ENCODE measurements around the gene FAM221B. TPM values are rescaled to one million over a fixed set of nuclear protein-coding genes. Genes with fewer than 3 reads are reported as not detected.

The FAM221B gene
- total and polyA plus RNA-seq, 9 of the 15 experiments (the other 6 are each of a cell fraction or from before 2014, with no cell fraction given): 0.01 TPM; not detected in 8

DNA sequence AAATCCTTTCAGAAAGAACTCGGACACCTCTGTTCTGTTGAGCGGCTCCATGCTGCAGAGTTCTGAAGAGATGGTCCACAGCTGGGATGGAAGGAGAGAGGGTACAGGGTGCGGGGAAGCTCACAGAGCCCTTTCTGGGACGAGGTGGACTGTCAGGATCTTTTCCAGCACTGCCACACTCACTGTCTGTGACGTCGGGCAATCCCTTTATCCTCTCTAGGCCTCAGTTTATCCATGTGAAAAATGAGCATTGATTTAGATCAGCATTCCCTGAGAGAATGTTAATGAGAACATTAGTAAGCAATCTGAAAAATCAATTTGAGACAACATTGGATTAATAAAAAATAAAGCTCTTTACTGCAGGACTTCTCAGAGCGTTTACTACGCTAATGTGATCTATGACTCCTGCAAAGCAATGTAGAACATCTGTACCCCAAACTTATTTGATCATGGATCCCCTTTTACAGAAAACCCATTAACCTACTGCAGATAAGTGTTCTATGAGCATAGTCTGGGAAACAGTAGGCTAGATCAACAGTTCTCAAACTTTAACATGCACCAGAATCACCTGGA is 41.9 kb upstream of the FAM221B start, which contains the start of gene OR13J1:
Gene OR13J1 (minus strand): TSS at position 51 of the 573 bp plus-strand sequence. CDS start 0 bp downstream, at position 51.
- WGBS (ENCODE audit: insufficient coverage, low coverage, missing lambda C conversion rate): 14% methylated on average over 8 of the region's 8 CpGs
- FAIRE-seq: no peak
- CTCF ChIA-PET (ENCODE audit: low intra/inter-chr PET ratio): no interaction called here

GRCh38 chr9:35869621-35870216 is 41.2 kb upstream of the FAM221B start:
- H4K20me1 ChIP-seq (replicated peaks; ENCODE audit: control insufficient read depth, insufficient read depth, low read length): no peaks in the 10 kb centered on the region
- FAIRE-seq: no peak
- H3K36me3 ChIP-seq (ENCODE audit: control insufficient read depth, insufficient read depth, low read length): no peaks in the 10 kb centered on the region
- H3K9me1 ChIP-seq (ENCODE audit: control insufficient read depth, insufficient read depth, low read length): no peaks in the 10 kb centered on the region
- H3K9ac ChIP-seq (ENCODE audit: insufficient read depth in 1 of 2, low read depth in 2 of 2, low read length in 2 of 2): no peak overlapping the region; a peak in 1 of 4 replicates
- TF ChIP-seq PREB (CRISPR knock-in tag; IDR thresholded peaks at IDR 0.05): no peak
- no peak for TF ChIP-seq DACH1 (IDR thresholded peaks at IDR 0.05; ENCODE audit: partially characterized antibody)
- peak; percentile 56 for TF ChIP-seq NFIC (IDR thresholded peaks at IDR 0.05)
- DNase-seq (ENCODE audit: extremely low read depth in 1 of 4, low spot score in 3 of 4): no peak
- H3K4me2 ChIP-seq (ENCODE audit: insufficient read depth, low read length): no peak overlapping the region
- ChIA-PET CTCF (ENCODE audit: low intra/inter-chr PET ratio) (no interaction called here), POLR2A (no interaction called here)
- H3K27me3 ChIP-seq (ENCODE audit: control insufficient read depth in 2 of 2, insufficient read depth in 2 of 2, low read length in 2 of 2): peaks cover 2 to 25% of the 10 kb centered on the region in 2 experiments; a peak in 3 of 5 replicates
- H3K4me3 ChIP-seq: no peak overlapping the region
- WGBS (ENCODE audit: insufficient coverage, low coverage, missing lambda C conversion rate): 12% methylated on average over 15 of the region's 19 CpGs
- no peak overlapping the region for H3K27ac ChIP-seq (ENCODE audit: extremely low read depth, low read depth, low read length)
- no peak overlapping the region for H2AFZ ChIP-seq (ENCODE audit: low read depth, low read length)
- in situ Hi-C loops (cut with MboI): no loop called here
- intact Hi-C loops (cut with micrococcal nuclease): no loop called here
- H3K79me2 ChIP-seq (ENCODE audit: control insufficient read depth, insufficient read depth, low read length): no peaks in the 10 kb centered on the region
- BruUV-seq (replicated peaks): no TSS peak
- peaks cover 0 to 5% of the 10 kb centered on the region in 2 experiments; a peak in 2 of 5 replicates for H3K4me1 ChIP-seq (replicated peaks in 1 of 2; ENCODE audit: control insufficient read depth in 2 of 2, insufficient read depth in 2 of 2, low read length in 2 of 2)
- no peaks in the 10 kb centered on the region for H3K9me3 ChIP-seq (replicated peaks; ENCODE audit: control insufficient read depth, insufficient read depth, low read depth, low read length)
- no peak for ATAC-seq

More for the DNA sequence above, 41.9 kb upstream of the FAM221B start, which contains the start of gene OR13J1:
- in situ Hi-C loops (cut with MboI) (no loop called here), intact Hi-C loops (cut with micrococcal nuclease) (no loop called here)
- Histone ChIP-seq H3K4me1 (replicated peaks in 1 of 2; ENCODE audit: control insufficient read depth in 2 of 2, insufficient read depth in 2 of 2, low read length in 2 of 2) (peaks cover 0 to 5% of the 10 kb centered on the region in 2 experiments; a peak in 2 of 5 replicates), H2AFZ (ENCODE audit: low read depth, low read length) (no peak within 1 kb of the TSS), H3K27ac (ENCODE audit: extremely low read depth, low read depth, low read length) (no peak within 1 kb of the TSS), H3K27me3 (ENCODE audit: control insufficient read depth in 2 of 2, insufficient read depth in 2 of 2, low read length in 2 of 2) (peaks cover 2 to 20% of the 10 kb centered on the region in 2 experiments; a peak in 3 of 5 replicates), H3K4me3 (no peak within 1 kb of the TSS), H3K36me3 (ENCODE audit: control insufficient read depth, insufficient read depth, low read length) (no peaks in the 10 kb centered on the region), H3K4me2 (ENCODE audit: insufficient read depth, low read length) (no peak within 1 kb of the TSS), H3K9ac (ENCODE audit: insufficient read depth in 1 of 2, low read depth in 2 of 2, low read length in 2 of 2) (no peak within 1 kb of the TSS; a peak in 1 of 4 replicates), H3K9me1 (ENCODE audit: control insufficient read depth, insufficient read depth, low read length) (no peaks in the 10 kb centered on the region), H3K79me2 (ENCODE audit: control insufficient read depth, insufficient read depth, low read length) (no peaks in the 10 kb centered on the region), H4K20me1 (replicated peaks; ENCODE audit: control insufficient read depth, insufficient read depth, low read length) (no peaks in the 10 kb centered on the region), H3K9me3 (replicated peaks; ENCODE audit: control insufficient read depth, insufficient read depth, low read depth, low read length) (no peaks in the 10 kb centered on the region)
- DNase-seq (ENCODE audit: extremely low read depth in 1 of 4, low spot score in 3 of 4) (no peak), ATAC-seq (no peak)
- POLR2A ChIA-PET: no interaction called here
- no TSS peak for BruUV-seq (replicated peaks)
- TF ChIP-seq NFE2 (IDR thresholded peaks at IDR 0.05; ENCODE audit: low read depth) (no peak), RBM25 (IDR thresholded peaks at IDR 0.05; ENCODE audit: low read depth, low read length, severe bottlenecking) (peak; percentile 57), CBFA2T2 (conservative IDR thresholded peaks at IDR 0.05) (no peak), ZNF239 (CRISPR knock-in tag; IDR thresholded peaks at IDR 0.05) (peak; percentile 91), MCM3 (IDR thresholded peaks at IDR 0.05) (no peak)

Data from K562 (cell line).